UCSD-AML1 (cell line): Measurements from ENCODE around the gene NRCAM.
"Not testable (repeated sequence)": the region's sequence is repeated elsewhere in the genome, so short reads cannot be mapped to it uniquely, and the experiment has no call there.

Source experiments
- DNase-seq: peaks from one replicate; lab custom pipeline; 2025; ENCODE audit not compliant: unreplicated experiment; lab: John Stamatoyannopoulos, UW

NRCAM gene

DNA sequence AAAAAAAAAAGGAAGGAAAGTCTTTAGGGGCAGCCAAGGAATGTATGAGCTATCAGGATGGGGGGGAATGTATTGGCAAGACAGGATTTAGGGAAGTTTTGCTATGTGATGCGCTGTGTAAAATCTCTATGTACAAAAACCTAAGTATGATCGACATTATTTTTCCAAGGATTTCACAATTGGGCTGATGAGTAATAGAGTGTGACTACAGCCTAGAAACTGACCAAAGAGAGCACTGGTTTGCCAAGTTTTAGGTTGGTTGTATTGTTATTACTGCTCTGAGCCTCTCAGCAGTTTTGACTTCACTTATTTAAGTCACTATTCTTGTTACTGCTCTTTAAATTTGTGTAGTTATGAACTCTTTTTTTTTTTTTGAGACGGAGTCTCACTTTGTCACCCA is 107.3 kb downstream of the NRCAM start:
- DNase-seq = no peak

GRCh38 chr7:108347616-108348015 is 108.6 kb downstream of the NRCAM start:
- DNase-seq = no peak

DNA sequence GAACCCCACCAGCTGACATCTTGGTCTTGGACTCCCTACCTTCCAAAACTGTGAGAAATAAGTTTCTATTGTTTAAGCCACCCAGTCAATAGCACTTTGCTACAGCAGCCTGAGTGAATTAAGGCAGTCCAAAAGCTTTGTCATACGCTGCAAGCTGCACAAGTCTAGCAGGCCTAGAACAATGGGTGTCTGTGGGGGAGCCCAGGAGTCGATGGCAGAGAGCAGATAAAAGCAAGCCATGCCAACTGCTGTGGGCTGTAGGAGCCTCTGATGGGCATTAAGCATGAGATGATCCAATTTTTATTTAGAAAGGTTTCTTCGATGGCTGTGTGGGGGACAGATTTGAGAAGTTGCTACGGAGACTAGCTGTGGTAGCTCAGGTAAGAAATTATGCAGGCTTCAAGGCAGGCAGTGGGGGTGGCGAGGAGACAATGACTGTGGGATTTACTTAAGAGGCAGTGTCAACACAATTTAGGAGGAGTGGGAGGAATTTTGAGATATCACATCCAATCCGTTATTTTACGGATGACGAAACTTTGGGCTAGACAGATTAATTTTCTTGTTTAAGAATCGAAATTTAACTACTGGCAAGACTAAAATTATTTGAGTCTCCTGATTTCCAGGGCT is 110.4 kb downstream of the NRCAM start:
- DNase-seq = no peak

DNA sequence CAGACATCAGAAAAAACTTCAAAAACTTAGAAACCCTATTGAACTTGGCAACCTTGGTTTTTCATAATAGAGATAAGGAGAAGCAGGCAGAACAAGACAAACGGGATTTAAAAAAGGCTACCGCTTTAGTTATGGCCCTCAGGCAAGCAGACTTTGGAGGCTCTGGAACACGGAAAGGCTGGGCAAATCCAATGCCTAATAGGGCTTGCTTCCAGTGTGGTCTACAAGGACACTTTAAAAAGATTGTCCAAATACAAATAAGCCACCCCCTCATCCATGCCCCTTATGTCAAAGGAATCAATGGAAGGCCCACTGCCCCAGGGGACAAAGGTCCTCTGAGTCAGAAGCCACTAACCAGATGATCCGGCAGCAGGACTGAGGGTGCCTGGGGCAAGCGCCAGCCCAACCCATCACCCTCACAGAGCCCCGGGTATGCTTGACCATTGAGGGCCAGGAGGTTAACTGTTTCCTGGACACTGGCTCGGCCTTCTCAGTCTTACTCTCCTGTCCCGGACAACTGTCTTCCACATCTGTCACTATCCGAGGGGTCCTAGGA is 115.3 kb downstream of the NRCAM start:
- no peak for DNase-seq

GRCh38 chr7:108340406-108340805 is 115.8 kb downstream of the NRCAM start:
- DNase-seq = not testable (repeated sequence)

GRCh38 chr7:108335269-108335918 is 120.8 kb downstream of the NRCAM start:
- no peak for DNase-seq

DNA sequence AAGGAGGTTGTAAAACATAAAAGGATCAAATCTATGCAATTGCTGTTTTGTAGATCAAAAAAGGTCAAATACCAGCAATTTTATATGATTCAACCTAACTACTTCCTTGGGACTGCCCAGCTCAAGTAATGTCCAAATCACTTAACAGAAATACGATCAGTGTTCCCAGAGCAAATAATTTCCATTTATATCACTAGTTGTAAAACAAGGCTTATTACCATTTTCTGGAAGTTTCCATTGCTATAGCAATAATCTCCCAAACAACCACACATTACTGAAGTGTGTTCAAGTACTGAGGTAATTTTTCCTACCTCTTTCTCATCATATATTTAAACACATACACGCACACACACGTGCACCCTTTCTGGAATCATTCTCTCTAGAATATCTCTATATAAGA is 123.3 kb downstream of the NRCAM start:
- no peak for DNase-seq

DNA sequence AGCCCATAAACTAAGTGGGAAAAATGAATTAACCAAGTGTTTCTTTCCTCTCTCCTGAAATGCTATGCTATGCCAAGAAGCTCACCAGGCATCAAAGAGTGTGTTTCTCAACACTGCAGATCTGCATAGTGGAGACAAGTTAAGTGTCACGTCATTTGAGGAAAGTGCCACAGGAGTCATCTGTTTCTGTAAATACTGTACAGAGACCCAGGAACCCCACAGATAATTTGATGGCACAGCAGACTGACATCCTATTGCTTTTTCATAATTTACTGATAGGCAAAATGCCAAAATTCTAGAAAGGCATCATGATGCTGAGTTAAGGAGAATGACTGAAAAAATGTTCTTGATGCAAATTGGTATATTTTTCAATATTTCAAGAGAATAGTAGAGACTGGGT is 124.3 kb downstream of the NRCAM start:
- no peak for DNase-seq

DNA sequence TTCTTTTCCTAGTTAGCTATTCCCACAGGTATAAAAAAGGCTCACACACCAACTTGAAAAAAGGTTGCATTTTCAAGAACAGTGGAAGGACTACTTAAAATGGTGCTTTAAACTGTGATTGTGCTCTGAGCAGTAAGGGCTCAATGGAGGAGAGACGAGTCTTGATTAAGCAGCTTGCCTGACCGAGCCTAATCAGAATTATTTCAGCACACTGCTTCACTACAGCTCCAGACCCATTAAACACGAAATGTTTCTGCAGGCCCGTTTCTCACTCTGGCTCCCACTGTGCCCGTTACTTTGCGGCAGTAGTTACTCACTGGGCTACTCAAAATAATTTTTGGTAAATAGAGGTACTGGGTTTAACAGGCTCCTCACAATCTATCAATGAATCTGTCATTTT is 126.0 kb downstream of the NRCAM start:
- no peak for DNase-seq

GRCh38 chr7:108329514-108329913 is 126.7 kb downstream of the NRCAM start:
- DNase-seq = no peak

DNA sequence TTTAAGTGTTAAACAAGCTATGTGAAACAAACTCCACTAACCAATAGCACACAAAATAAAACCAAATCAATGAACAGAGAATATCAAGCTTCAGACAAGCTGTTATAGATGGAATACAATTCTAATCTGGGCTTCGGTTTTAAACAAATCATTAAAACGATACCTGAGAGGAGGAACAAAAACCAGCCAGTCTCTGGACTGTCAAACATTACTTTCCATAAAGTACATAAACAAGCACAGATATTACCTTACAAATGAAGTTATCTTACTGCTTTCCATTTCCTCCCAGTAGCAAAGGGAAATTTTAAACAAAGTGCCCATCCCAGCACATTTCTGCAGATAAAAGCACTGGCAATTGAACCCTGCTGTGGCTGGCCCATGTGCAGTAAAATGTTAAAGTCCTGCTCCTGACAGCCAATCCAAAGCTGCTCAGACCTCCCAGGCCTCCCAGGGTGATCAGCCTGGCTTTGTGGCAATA is 128.0 kb downstream of the NRCAM start:
- no peak for DNase-seq

GRCh38 chr7:108327353-108327752 is 128.9 kb downstream of the NRCAM start:
- no peak for DNase-seq

GRCh38 chr7:108326938-108327337 is 129.3 kb downstream of the NRCAM start:
- DNase-seq = no peak

DNA sequence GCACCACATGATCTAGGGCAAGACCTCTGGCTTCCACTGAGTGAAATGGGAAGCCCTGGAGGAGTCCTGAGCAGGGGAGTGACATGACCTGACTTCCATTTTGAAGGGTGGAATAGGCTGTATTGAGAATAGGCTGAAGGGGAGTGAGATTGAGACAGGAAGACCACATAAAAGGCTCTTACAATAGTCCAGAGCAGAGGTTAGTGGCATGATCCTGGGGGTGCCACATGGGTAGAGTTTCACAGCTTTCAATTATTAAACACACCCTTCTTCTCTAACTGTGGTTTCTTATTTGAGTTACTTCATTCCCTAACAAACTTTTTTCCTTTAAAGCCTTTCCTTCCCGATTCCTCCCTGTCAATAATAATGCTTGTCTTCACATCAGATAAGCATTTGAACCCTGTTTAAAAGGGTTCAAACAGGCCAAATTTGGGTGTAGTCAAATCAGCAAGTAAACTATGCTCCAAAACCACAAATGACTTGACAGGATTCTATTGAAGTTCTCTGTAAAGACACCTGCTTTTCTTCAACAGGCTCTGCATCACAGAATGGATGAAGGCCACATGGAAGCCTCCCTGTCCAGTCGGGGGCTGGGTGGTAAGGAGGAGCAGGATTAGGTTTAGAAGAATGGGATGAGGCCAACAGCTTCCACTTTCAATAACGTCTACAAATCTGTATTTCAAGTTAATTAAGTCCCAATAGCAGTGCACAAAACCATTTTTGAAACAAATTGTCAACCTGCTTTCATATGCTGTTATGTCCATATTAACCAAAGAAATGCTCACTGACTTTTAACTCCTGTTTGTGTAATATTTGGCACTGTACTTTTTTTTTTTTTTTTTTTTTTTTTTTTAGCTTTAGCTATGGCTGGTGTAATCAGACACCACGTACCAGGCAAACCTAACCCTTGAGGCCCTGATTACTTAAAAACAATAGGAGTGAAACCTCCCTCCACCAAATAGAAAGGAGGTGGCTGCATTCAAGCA is 131.9 kb downstream of the NRCAM start:
- DNase-seq = no peak

DNA sequence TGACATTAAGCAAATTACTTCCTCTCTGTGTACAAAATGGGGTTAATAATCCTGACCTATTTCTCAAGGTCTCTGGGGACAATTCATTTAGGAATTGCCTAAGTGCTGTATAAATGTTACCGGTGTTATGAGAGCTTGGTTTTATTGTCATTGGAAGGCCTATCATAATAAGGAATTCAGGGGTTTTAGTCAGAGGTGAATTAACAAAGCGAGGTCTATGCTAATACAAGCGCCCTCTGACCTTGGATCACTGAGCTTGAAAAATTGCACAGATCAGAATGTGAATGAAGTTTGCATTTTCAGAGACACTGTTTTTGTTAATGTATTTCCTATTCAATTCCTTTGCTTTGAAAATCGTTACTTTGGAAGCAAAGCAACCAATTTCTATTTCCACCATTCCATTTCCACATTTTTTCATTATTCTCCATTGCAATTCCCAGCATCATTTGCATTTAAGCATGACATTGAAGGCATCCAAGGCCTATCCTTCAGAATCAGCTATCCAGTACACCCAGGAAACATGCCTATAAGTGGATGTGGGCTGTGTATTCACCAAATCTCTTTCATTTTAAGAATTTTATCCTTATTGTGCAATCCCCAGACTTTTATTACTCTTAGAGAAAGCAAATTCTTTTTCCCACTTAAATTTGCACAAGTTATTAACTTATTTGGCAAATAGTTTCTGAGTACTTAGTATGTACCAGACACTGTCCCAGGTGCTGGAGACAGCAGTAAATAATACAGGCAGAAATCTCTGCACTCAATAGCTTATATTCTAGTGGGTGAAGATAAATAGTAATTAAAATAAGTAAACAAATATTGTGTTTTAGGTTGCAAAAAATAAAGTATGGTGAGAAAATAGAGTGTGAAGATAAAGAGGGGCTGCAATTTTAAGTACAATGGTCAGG is 133.1 kb downstream of the NRCAM start:
- DNase-seq = no peak

- DNase-seq = no peak
Measured at GRCh38 chr7:108322046-108322445, 134.2 kb downstream of the NRCAM start.

- DNase-seq = no peak
Measured at GRCh38 chr7:108321359-108321758, 134.9 kb downstream of the NRCAM start.

DNA sequence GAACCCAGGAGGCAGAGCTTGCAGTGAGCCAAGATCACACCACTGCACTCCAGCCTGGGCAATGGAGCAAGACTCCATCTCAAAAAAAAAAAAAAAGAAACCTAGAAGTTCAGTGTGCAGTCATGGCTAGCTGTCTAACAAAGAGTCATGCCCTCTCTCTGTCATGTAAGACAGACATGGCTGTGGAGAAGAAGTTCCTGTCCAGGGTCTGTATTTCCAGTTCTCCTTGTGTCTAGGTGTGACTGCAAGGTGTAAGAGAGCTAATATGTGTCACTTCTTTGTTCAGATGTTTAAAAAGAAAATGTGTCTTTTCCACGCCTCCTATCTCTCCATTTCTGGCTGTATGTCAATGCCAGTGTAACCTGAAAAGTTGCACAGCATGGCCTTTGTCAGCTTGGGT is 139.5 kb downstream of the NRCAM start:
- no peak for DNase-seq

- no peak for DNase-seq
Measured at GRCh38 chr7:108314551-108314950, 141.7 kb downstream of the NRCAM start.

- no peak for DNase-seq
Measured at GRCh38 chr7:108314049-108314448, 142.2 kb downstream of the NRCAM start.
